ENCODE data around the gene LEFTY1. TPM values are rescaled to one million over a fixed set of nuclear protein-coding genes. Genes with fewer than 3 reads are reported as not detected.

Gene LEFTY1
- total and polyA plus RNA-seq, 10 donors: 0.06 to 0.95 (median 0.34) TPM; not detected in 3

DNA sequence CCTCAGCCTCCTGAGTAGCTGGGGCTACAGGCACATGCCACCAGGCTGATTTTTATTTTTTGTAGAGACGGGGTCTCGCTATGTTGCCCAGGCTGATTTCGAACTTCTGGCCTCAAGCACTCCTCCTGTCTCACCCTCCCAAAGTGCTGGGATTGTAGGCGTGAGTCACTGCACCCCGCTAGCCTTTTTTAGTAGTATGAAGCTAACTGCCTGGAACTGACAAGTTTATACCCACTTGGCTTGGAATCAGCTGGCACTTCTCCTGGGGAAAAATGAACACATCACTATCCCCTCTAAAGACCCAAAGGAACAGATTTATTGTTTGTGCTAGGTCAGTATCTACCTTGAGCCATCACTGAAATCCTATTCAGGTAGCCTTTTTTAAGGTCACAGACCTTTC is 25.8 kb downstream of the LEFTY1 start:
- 93 to 97% (median 96%) methylated on average over 5 of the region's 5 CpGs for WGBS, 5 donors
- H3K27ac ChIP-seq: no peak overlapping the region
- no peak for TF ChIP-seq POLR2AphosphoS5 (IDR thresholded peaks at IDR 0.05)
- no peak for TF ChIP-seq POLR2A (IDR thresholded peaks at IDR 0.05)
- TF ChIP-seq CTCF (IDR thresholded peaks at IDR 0.05 in 8 of 11, conservative IDR thresholded peaks at IDR 0.05 in 3 of 11): no peak
- peaks cover 0 to 100% (median 76%) of the 10 kb centered on the region in 6 donors for H3K36me3 ChIP-seq
- H3K27me3 ChIP-seq (replicated peaks in 1 of 7): no peaks in the 10 kb centered on the region
- H3K9me3 ChIP-seq: no peaks in the 10 kb centered on the region
- peaks cover 0 to 51% (median 19%) of the 10 kb centered on the region in 6 donors for H3K4me1 ChIP-seq
- no peak for DNase-seq
- intact Hi-C loops (cut with DNase I; ENCODE audit: low total_unique reads): no loop called here
- H3K4me3 ChIP-seq: no peak overlapping the region

DNA sequence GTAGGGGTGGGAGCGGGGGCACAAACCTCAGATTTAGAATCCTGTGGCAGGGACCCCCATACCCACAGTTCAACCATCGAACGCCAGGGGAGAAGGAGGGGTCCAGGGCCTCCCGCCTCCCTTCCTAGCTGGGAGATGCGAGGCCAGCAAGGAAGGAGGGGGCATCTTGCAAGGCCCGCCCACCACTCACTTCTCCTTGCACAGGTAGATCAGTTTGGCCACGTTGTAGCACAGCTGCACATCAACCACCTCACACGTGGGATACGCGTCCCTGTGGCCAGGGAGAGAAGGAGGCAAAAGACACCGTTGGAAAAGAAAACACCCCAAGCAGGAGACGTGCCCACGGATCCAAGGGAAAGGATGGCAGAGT is 26.4 kb downstream of the LEFTY1 start:
- Histone ChIP-seq H3K27ac (no peak overlapping the region), H3K4me3 (no peak overlapping the region), H3K27me3 (replicated peaks in 1 of 7) (no peaks in the 10 kb centered on the region), H3K36me3 (peaks cover 0 to 100% (median 76%) of the 10 kb centered on the region in 6 donors), H3K4me1 (peaks cover 0 to 50% (median 19%) of the 10 kb centered on the region in 6 donors), H3K9me3 (no peaks in the 10 kb centered on the region)
- TF ChIP-seq POLR2AphosphoS5 (IDR thresholded peaks at IDR 0.05) (peak in 1 of 3 donors; percentile 5), POLR2A (IDR thresholded peaks at IDR 0.05) (no peak), CTCF (IDR thresholded peaks at IDR 0.05 in 8 of 11, conservative IDR thresholded peaks at IDR 0.05 in 3 of 11) (no peak)
- WGBS, 5 donors: 77 to 96% (median 93%) methylated on average over 11 to 13 of the region's 13 CpGs
- intact Hi-C loops (cut with DNase I; ENCODE audit: low total_unique reads): no loop called here
- DNase-seq: no peak

- intact Hi-C loops (cut with DNase I; ENCODE audit: low total_unique reads): no loop called here
- Histone ChIP-seq H3K9me3 (no peaks in the 10 kb centered on the region), H3K27me3 (replicated peaks in 1 of 7) (no peaks in the 10 kb centered on the region), H3K36me3 (peaks cover 0 to 100% (median 76%) of the 10 kb centered on the region in 6 donors), H3K4me3 (no peak overlapping the region), H3K27ac (peak overlapping the region in 5 of 8 donors; percentile 14 to 51 (median 41)), H3K4me1 (peaks cover 0 to 45% (median 17%) of the 10 kb centered on the region in 6 donors)
- 84 to 95% (median 86%) methylated on average over 10 to 13 of the region's 13 CpGs for WGBS, 5 donors
- TF ChIP-seq POLR2AphosphoS5 (IDR thresholded peaks at IDR 0.05) (peak in 1 of 3 donors; percentile 3), POLR2A (IDR thresholded peaks at IDR 0.05) (no peak)
- no peak for DNase-seq
Measured at GRCh38 chr1:225861834-225862580, 26.9 kb downstream of the LEFTY1 start.

- Histone ChIP-seq H3K9me3 (no peaks in the 10 kb centered on the region), H3K4me3 (no peak overlapping the region), H3K27ac (peak overlapping the region in 3 of 8 donors; percentile 14 to 51 (median 51)), H3K27me3 (replicated peaks in 1 of 7) (no peaks in the 10 kb centered on the region), H3K4me1 (peaks cover 0 to 45% (median 12%) of the 10 kb centered on the region in 6 donors), H3K36me3 (peaks cover 0 to 100% (median 77%) of the 10 kb centered on the region in 6 donors)
- intact Hi-C loops (cut with DNase I; ENCODE audit: low total_unique reads): no loop called here
- 74 to 93% (median 83%) methylated on average over 7 of the region's 7 CpGs for WGBS, 5 donors
- no peak for TF ChIP-seq CTCF (IDR thresholded peaks at IDR 0.05 in 8 of 11, conservative IDR thresholded peaks at IDR 0.05 in 3 of 11)
- no peak for TF ChIP-seq POLR2AphosphoS5 (IDR thresholded peaks at IDR 0.05)
- TF ChIP-seq POLR2A (IDR thresholded peaks at IDR 0.05): no peak
- DNase-seq: no peak
Measured at GRCh38 chr1:225860876-225861441, 28.0 kb downstream of the LEFTY1 start.
